KMS-11 (cell line): ENCODE data around the gene TAF3.

Experiments used
- H2AFZ ChIP-seq: fragments of 200-600 bp; sonication (generic); 2 replicates; pipeline ENCODE4 v1.6.1; 2016; ENCODE audit warnings: antibody characterized with exemption, mixed run types, low read depth
- H3K27ac ChIP-seq: fragments of 200-600 bp; sonication (generic); 2 replicates; pipeline ENCODE4 v1.6.1; 2016; ENCODE audit warnings: mild to moderate bottlenecking, mixed run types
- H3K27me3 ChIP-seq: fragments of 200-600 bp; sonication (generic); 2 replicates; pipeline ENCODE4 v1.6.1; 2017; ENCODE audit warnings: mild to moderate bottlenecking, low read depth, mixed run types, moderate library complexity; ENCODE audit not compliant: insufficient read depth
- H3K36me3 ChIP-seq: fragments of 200-600 bp; sonication (generic); 2 replicates; pipeline ENCODE4 v1.6.1; 2017; ENCODE audit warnings: mild to moderate bottlenecking, mixed run types; ENCODE audit not compliant: insufficient read depth
- H3K4me1 ChIP-seq: fragments of 200-600 bp; sonication (generic); 2 replicates; pipeline ENCODE4 v1.6.1; 2016; ENCODE audit warnings: mild to moderate bottlenecking, low read depth, mixed run types; ENCODE audit not compliant: poor library complexity, severe bottlenecking
- H3K4me2 ChIP-seq: fragments of 200-600 bp; sonication (generic); 2 replicates; pipeline ENCODE4 v1.7.0; 2016; ENCODE audit warnings: mild to moderate bottlenecking, mixed run types
- H3K4me3 ChIP-seq: fragments of 200-600 bp; sonication (generic); IDR thresholded peaks from 2 replicates; pipeline ENCODE4 v1.6.1; 2017; ENCODE audit warnings: low read depth, low read length, mixed read lengths; ENCODE audit not compliant: insufficient read depth
- H3K79me2 ChIP-seq: fragments of 200-600 bp; sonication (generic); 2 replicates; pipeline ENCODE4 v1.6.1; 2016; ENCODE audit warnings: low read depth, mixed run types; ENCODE audit not compliant: insufficient read depth
- H3K9ac ChIP-seq: fragments of 200-600 bp; sonication (generic); 2 replicates; pipeline ENCODE4 v1.6.1; 2016; ENCODE audit warnings: mild to moderate bottlenecking, mixed run types
- H4K20me1 ChIP-seq: fragments of 200-600 bp; sonication (generic); 2 replicates; pipeline ENCODE4 v1.6.1; 2016; ENCODE audit warnings: mild to moderate bottlenecking, mixed run types; ENCODE audit not compliant: insufficient read depth
- CTCF ChIP-seq: fragments of 200-600 bp; sonication (generic); conservative IDR thresholded peaks from 2 replicates; pipeline ENCODE4 v1.6.1; 2017; ENCODE audit warnings: low read depth, mild to moderate bottlenecking, antibody characterized with exemption, low read length, moderate library complexity, mixed read lengths

Gene TAF3

GRCh38 chr10:7984325-7984724 lies 166.0 kb downstream of the TAF3 start:
- Histone ChIP-seq H2AFZ (no peak overlapping the region), H3K79me2 (no peaks in the 10 kb centered on the region), H3K27me3 (no peaks in the 10 kb centered on the region), H3K9ac (no peak overlapping the region), H3K4me3 (no peak overlapping the region), H3K36me3 (no peaks in the 10 kb centered on the region), H3K4me1 (no peaks in the 10 kb centered on the region), H3K27ac (no peak overlapping the region), H3K4me2 (no peak overlapping the region), H4K20me1 (no peaks in the 10 kb centered on the region)
- no peak for TF ChIP-seq CTCF

GRCh38 chr10:7984896-7985295 lies 166.6 kb downstream of the TAF3 start:
- no peak for TF ChIP-seq CTCF

DNA sequence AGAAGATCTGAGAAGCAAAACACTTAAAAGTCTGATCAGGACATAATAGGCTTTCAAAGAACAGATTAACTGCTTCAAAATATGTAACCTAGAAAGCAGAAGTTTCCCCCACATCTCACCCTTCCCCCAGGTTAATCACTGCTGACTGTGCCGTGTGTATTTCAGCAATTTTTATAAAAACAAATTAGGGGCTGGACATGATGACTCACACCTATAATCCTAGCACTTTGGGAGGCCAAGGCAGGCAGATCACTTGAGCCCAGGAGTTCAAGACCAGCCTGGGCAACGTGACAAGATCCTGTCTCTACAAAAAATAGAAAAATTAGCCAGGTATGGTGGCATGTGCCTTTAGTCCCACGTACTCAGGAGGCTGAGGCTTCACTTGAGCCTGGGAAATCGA lies 168.5 kb downstream of the TAF3 start:
- H4K20me1 ChIP-seq = no peaks in the 10 kb centered on the region
- H3K79me2 ChIP-seq = no peaks in the 10 kb centered on the region
- TF ChIP-seq CTCF = no peak
- no peak overlapping the region for H3K4me3 ChIP-seq
- no peaks in the 10 kb centered on the region for H3K4me1 ChIP-seq
- no peak overlapping the region for H2AFZ ChIP-seq
- H3K4me2 ChIP-seq = no peak overlapping the region
- H3K9ac ChIP-seq = no peak overlapping the region
- H3K36me3 ChIP-seq = no peaks in the 10 kb centered on the region
- H3K27me3 ChIP-seq = no peaks in the 10 kb centered on the region
- no peak overlapping the region for H3K27ac ChIP-seq

More at GRCh38 chr10:7984896-7985295, 166.6 kb downstream of the TAF3 start:
- no peak overlapping the region for H3K4me2 ChIP-seq
- H3K36me3 ChIP-seq = no peaks in the 10 kb centered on the region
- no peak overlapping the region for H2AFZ ChIP-seq
- H3K4me3 ChIP-seq = no peak overlapping the region
- H3K79me2 ChIP-seq = no peaks in the 10 kb centered on the region
- H3K9ac ChIP-seq = no peak overlapping the region
- no peaks in the 10 kb centered on the region for H3K27me3 ChIP-seq
- no peak overlapping the region for H3K27ac ChIP-seq
- H3K4me1 ChIP-seq = no peaks in the 10 kb centered on the region
- no peaks in the 10 kb centered on the region for H4K20me1 ChIP-seq

GRCh38 chr10:7988989-7989388 lies 170.7 kb downstream of the TAF3 start:
- Histone ChIP-seq H3K79me2 (no peaks in the 10 kb centered on the region), H2AFZ (no peak overlapping the region), H3K27me3 (no peaks in the 10 kb centered on the region), H3K27ac (no peak overlapping the region), H3K4me1 (no peaks in the 10 kb centered on the region), H4K20me1 (no peaks in the 10 kb centered on the region), H3K36me3 (no peaks in the 10 kb centered on the region), H3K9ac (no peak overlapping the region), H3K4me3 (no peak overlapping the region), H3K4me2 (no peak overlapping the region)
- TF ChIP-seq CTCF = no peak
